Activated CD4-positive, CD25-positive, alpha-beta regulatory T cell treated with anti-CD3 and anti-CD28 coated beads, Interleukin-2, amount 50 U/mL, for 24 hours (primary cell): ENCODE measurements around the gene PLPP2.
"Not testable (repeated sequence)": the region's sequence is repeated elsewhere in the genome, so short reads cannot be mapped to it uniquely, and the experiment has no call there.

ENCODE experiments used
- ATAC-seq, 2 donors: fragments of 150-1000 bp; cut with Tn5 transposase; one replicate each; pipeline ENCODE4 v1.10.0; 2021; ENCODE audit warnings: mild to moderate bottlenecking in 1 of 2, moderate library complexity in 1 of 2

The PLPP2 gene

GRCh38 chr19:292281-292884, 1.2 kb upstream of the PLPP2 start:
- ATAC-seq: no peak

- ATAC-seq: no peak
Measured at GRCh38 chr19:291561-292280, 518 bp upstream of the PLPP2 start.

GRCh38 chr19:290372-291005, 714 bp downstream of the PLPP2 start:
- peak in 1 of 2 donors; percentile 26 for ATAC-seq

GRCh38 chr19:289651-290371, 1.4 kb downstream of the PLPP2 start:
- ATAC-seq: peak; percentile 49 to 63

GRCh38 chr19:288911-289310, 2.3 kb downstream of the PLPP2 start:
- ATAC-seq: no peak

- ATAC-seq: no peak
Measured at GRCh38 chr19:287381-287871, 3.8 kb downstream of the PLPP2 start.

- ATAC-seq: no peak
Measured at GRCh38 chr19:283395-283794, 7.8 kb downstream of the PLPP2 start.

GRCh38 chr19:282501-282900, 8.7 kb downstream of the PLPP2 start:
- no peak for ATAC-seq

- no peak for ATAC-seq
Measured at GRCh38 chr19:281992-282391, 9.2 kb downstream of the PLPP2 start.

- no peak for ATAC-seq
Measured at GRCh38 chr19:281156-281853, 9.9 kb downstream of the PLPP2 start.

- ATAC-seq: no peak
Measured at GRCh38 chr19:280541-281009, 10.6 kb downstream of the PLPP2 start.

- ATAC-seq: no peak
Measured at GRCh38 chr19:279656-280055, 11.5 kb downstream of the PLPP2 start.

- ATAC-seq: no peak
Measured at GRCh38 chr19:279231-279630, 12.0 kb downstream of the PLPP2 start.

- ATAC-seq: no peak
Measured at GRCh38 chr19:277581-278165, 13.5 kb downstream of the PLPP2 start.

- no peak for ATAC-seq
Measured at GRCh38 chr19:277131-277530, 14.1 kb downstream of the PLPP2 start.

GRCh38 chr19:275958-276646, 15.1 kb downstream of the PLPP2 start:
- no peak for ATAC-seq

GRCh38 chr19:275000-275399, 16.2 kb downstream of the PLPP2 start:
- no peak for ATAC-seq

GRCh38 chr19:273393-273792, 17.8 kb downstream of the PLPP2 start:
- no peak for ATAC-seq

- ATAC-seq: no peak
Measured at GRCh38 chr19:271856-272255, 19.3 kb downstream of the PLPP2 start.

GRCh38 chr19:270766-271318, 20.4 kb downstream of the PLPP2 start:
- ATAC-seq: not testable (repeated sequence)

- no peak for ATAC-seq
Measured at GRCh38 chr19:269241-269640, 22.0 kb downstream of the PLPP2 start.
